Measurements from ENCODE around the gene PGLYRP4. TPM values are rescaled to one million over a fixed set of nuclear protein-coding genes. Genes with fewer than 3 reads are reported as not detected.

Gene PGLYRP4
- total and polyA plus RNA-seq, 7 donors: not detected

DNA sequence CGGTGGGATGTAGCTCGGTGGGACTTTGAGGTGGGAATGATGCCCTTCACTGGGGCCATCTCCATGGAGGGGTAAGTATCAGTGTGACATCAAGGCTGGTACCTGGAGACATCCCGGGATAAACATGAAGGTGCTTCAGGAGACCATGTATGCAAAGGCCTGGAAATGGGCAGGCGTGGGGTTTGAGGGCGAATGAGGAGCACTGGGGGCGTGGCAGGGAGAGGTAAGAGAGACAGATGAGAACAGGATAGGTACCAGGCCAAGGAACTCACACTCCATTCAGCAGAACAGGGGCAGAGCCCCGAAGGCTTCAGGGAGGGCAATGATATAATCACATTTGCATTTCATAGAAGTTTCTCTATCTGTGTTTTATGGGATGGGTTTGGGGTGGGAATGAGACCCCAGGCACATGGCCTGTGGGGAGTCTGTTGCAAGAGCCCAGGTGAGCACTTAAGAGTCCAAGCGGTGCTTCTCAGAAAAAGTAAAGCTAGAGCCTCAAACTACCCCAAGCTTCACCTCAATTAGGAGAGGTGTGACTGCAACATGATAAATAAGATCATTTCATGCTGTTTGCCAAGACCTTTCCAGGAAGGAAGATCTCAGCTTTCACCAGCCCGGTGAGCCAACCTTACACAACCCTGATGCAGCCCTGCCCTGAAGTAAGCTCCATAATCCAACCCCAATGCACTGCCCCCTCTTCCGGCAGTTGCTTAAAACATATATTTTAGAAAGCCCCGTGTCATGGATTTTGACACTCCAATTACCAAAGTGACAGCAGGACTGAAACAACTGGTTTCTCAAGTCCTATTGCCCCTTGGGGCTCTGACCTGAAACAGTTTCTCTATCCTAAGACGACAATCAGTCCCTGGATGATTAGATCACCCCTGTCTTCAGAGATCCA, 16.4 kb upstream of the PGLYRP4 start:
- intact Hi-C loops (cut with DNase I): no loop called here
- no peaks in the 10 kb centered on the region for H3K36me3 ChIP-seq (ENCODE audit: insufficient read depth in 1 of 2, low read depth in 1 of 2)
- H3K4me3 ChIP-seq: no peak overlapping the region
- no peaks in the 10 kb centered on the region for H3K4me1 ChIP-seq
- TF ChIP-seq, protein P1, sequence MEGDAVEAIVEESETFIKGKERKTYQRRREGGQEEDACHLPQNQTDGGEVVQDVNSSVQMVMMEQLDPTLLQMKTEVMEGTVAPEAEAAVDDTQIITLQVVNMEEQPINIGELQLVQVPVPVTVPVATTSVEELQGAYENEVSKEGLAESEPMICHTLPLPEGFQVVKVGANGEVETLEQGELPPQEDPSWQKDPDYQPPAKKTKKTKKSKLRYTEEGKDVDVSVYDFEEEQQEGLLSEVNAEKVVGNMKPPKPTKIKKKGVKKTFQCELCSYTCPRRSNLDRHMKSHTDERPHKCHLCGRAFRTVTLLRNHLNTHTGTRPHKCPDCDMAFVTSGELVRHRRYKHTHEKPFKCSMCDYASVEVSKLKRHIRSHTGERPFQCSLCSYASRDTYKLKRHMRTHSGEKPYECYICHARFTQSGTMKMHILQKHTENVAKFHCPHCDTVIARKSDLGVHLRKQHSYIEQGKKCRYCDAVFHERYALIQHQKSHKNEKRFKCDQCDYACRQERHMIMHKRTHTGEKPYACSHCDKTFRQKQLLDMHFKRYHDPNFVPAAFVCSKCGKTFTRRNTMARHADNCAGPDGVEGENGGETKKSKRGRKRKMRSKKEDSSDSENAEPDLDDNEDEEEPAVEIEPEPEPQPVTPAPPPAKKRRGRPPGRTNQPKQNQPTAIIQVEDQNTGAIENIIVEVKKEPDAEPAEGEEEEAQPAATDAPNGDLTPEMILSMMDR (IDR thresholded peaks at IDR 0.05): no peak
- ATAC-seq (peak; percentile 42 to 84 (median 57)), DNase-seq (no peak)
- no peaks in the 10 kb centered on the region for H3K9me3 ChIP-seq
- no peak overlapping the region for H3K27ac ChIP-seq
- WGBS, 3 donors: 63 to 65% (median 64%) methylated on average over 12 of the region's 12 CpGs
- H3K27me3 ChIP-seq (ENCODE audit: insufficient read depth in 3 of 3, low read length in 2 of 3): no peaks in the 10 kb centered on the region

DNA sequence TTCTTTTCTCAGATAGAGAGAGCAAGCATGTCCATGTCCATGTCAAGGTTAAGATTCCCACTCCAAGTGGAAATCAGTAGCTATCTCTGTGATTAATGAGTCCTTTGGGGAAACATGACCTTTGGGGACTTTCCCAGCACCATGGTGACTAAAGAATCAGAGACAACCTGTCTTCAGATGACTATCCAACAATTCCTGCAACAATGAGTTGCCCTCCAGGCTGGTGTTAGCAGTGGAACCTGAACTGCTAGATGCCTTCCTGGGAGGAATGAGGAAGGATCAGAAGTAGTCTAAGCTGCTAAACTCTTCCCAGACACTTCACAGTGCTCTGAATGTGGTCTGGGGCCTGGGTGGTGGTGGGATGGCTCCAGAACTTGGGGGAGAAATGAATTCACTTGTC, 15.5 kb upstream of the PGLYRP4 start:
- Histone ChIP-seq H3K4me1 (no peaks in the 10 kb centered on the region), H3K27me3 (ENCODE audit: insufficient read depth in 3 of 3, low read length in 2 of 3) (no peaks in the 10 kb centered on the region), H3K36me3 (ENCODE audit: insufficient read depth in 1 of 2, low read depth in 1 of 2) (no peaks in the 10 kb centered on the region), H3K4me3 (no peak overlapping the region), H3K27ac (no peak overlapping the region), H3K9me3 (no peaks in the 10 kb centered on the region)
- intact Hi-C loops (cut with DNase I): no loop called here
- DNase-seq: no peak
- ATAC-seq: no peak
- TF ChIP-seq, protein P1 (IDR thresholded peaks at IDR 0.05): no peak

DNA sequence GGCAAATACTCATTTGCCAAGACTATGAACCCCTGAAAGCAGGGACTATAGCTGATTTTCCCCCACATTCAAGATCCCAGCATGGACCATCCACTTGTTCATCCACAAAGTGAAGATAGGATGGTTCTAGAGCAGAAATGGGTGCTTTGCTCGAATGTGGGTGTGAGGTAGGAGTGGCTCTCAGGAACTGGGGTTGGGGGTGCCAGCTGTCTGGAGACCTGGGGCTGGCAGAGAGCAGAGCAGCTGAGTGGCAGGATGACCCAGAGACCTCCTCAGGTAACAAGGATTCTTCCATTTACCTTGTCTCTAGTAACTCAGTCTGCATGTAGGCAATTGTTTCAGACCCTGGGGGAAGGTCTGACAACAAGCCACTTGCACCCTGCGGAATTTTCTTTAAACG, 15.0 kb upstream of the PGLYRP4 start:
- intact Hi-C loops (cut with DNase I): no loop called here
- TF ChIP-seq, protein P1 (IDR thresholded peaks at IDR 0.05): no peak

DNA sequence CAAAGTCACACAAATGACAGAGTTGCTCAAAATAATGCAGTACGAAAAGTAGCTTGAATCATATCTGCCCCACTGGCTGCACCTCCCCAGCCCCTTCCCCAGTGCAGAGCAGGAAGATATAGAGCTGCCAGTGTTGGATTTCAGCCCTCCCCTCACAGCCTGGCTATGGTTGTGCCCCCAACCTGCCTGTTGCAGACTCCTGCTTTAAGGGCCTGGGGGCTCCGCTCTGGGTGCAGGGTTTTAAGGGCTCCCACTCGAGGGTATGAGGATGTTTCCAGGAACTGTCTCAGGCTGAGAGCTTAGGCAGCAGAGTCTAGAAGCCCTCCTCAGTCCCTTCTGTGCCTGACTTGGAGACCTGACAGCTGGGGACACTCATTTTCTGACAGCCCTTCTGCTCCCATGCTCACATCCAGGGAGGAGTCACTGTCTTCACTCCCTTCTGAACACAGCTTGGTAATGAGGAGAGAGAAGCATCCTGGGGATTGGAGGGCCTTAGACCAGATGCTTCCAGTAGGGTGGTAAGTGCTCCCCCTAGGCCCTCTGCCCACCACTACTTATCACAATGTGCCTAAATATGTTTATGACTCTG, 13.6 kb upstream of the PGLYRP4 start:
- Histone ChIP-seq H3K9me3 (no peaks in the 10 kb centered on the region), H3K4me3 (no peak overlapping the region), H3K27ac (no peak overlapping the region), H3K4me1 (no peaks in the 10 kb centered on the region), H3K27me3 (ENCODE audit: insufficient read depth in 3 of 3, low read length in 2 of 3) (no peaks in the 10 kb centered on the region), H3K36me3 (ENCODE audit: insufficient read depth in 1 of 2, low read depth in 1 of 2) (no peaks in the 10 kb centered on the region)
- TF ChIP-seq, protein P1 (IDR thresholded peaks at IDR 0.05): no peak
- intact Hi-C loops (cut with DNase I): no loop called here
- ATAC-seq: no peak
- WGBS, 3 donors: 72 to 77% (median 76%) methylated on average over 3 of the region's 3 CpGs
- no peak for DNase-seq

More for the DNA sequence above, 15.0 kb upstream of the PGLYRP4 start:
- Histone ChIP-seq H3K27me3 (ENCODE audit: insufficient read depth in 3 of 3, low read length in 2 of 3) (no peaks in the 10 kb centered on the region), H3K4me1 (no peaks in the 10 kb centered on the region), H3K27ac (no peak overlapping the region), H3K9me3 (no peaks in the 10 kb centered on the region), H3K4me3 (no peak overlapping the region), H3K36me3 (ENCODE audit: insufficient read depth in 1 of 2, low read depth in 1 of 2) (no peaks in the 10 kb centered on the region)
- no peak for DNase-seq
- 61 to 68% (median 65%) methylated on average over 3 of the region's 3 CpGs for WGBS, 3 donors
- ATAC-seq: no peak
